ENCODE data around the gene CMIP. TPM values are rescaled to one million over a fixed set of nuclear protein-coding genes. Genes with fewer than 3 reads are reported as not detected.
A peak's percentile ranks its signal among the peaks of the same experiment; 100 is the strongest.
"Not testable (repeated sequence)": the region's sequence is repeated elsewhere in the genome, so short reads cannot be mapped to it uniquely, and the experiment has no call there.

Gene CMIP
- total RNA-seq, 2 experiments from 2014 or later: 57.1 to 58.3 TPM

GRCh38 chr16:81409016-81409556 is 35.5 kb upstream of the CMIP start:
- Mint-ChIP-seq H3K27me3 (peaks cover 8% of the 10 kb centered on the region), H3K4me1 (peaks cover 2% of the 10 kb centered on the region), H3K4me3 (no peak overlapping the region), H3K36me3 (ENCODE audit: low read depth) (no peaks in the 10 kb centered on the region), H3K27ac (no peak overlapping the region), H3K9me3 (no peaks in the 10 kb centered on the region)
- CTCF ChIA-PET: interaction anchor here (1.0 kb wide), 1 partner anchor 288 kb away, joined by 3 read pairs; no protein-coding TSS in a partner anchor
- DNase-seq: no peak
- POLR2A ChIA-PET: no interaction called here

DNA sequence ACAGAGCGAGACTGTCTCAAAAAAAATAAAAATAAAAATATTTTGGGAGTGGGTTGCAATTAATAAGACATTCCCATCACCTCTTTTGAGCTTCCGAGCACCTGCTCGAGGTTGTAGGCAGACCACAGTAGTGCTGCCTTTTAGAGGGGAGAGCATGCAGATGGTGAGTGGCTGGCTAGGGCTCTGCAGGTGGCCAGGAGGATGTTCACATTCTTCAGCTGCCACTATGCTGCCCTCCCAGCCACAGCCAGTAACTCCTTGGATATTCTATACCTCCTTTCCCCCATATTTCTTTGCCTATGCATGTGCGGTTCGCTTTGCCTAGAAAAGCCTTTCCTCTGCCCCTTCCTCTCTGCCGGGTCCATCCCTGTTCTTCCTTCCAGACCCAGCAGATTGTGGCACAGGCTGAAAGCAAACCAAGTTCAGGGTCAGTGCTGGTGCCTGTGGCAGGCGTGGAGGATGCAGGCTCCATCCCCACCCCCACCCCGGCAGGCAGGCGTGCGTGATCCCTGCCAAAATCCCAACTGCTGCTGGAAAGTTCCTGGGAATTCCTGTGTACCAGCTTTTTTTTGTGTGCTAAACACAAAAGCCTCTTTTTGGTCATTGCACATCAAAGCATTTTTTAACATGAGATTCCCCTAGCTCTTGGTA is 33.8 kb upstream of the CMIP start:
- no peaks in the 10 kb centered on the region for H3K36me3 Mint-ChIP-seq (ENCODE audit: low read depth)
- no peaks in the 10 kb centered on the region for H3K9me3 Mint-ChIP-seq
- H3K27ac Mint-ChIP-seq: no peak overlapping the region
- peaks cover 14% of the 10 kb centered on the region for H3K27me3 Mint-ChIP-seq
- CTCF ChIA-PET: interaction anchor here (0.7 kb wide), 1 partner anchor 393 kb away, joined by 3 read pairs; no protein-coding TSS in a partner anchor
- H3K4me3 Mint-ChIP-seq: no peak overlapping the region
- H3K4me1 Mint-ChIP-seq: peaks cover 2% of the 10 kb centered on the region
- no peak for DNase-seq
- POLR2A ChIA-PET: no interaction called here

DNA sequence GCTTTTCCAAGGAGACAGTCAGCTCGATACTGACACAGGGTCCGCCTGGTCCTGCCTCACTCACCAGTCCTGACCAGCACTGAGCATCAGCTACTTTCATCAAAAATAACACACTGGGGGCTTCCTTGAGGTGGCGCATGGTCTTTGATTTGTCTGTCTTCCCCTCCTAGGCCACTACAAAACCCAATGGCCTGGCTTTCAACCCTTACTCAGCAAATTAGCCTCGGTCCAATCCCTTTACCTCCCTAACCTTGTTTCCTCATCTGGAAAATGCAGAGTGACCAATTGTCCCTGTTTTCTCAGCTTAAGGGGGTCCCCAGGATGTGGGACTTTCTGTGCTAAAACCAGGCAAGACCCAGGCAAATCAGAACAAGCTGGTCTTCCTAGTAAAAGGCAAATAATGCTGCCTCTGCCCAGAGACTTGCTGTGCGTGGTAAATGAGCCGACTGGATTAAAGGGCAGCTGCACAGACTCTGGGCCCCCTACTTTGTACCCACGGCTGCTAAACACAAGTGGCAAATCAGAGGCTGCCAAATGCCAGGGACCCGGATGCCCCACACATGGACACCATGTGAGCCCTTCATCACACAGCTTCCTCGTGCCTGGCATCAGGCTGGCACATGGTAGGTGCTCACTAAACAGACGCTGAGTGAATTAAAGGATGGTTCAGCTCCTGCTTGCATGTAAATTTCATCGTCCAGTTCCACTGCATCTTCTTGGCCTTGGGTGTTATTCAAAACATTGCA is 31.2 kb upstream of the CMIP start:
- ChIA-PET POLR2A (no interaction called here), CTCF (interaction anchor here (1.8 kb wide), 1 partner anchor 9 kb away, joined by 5 read pairs; no protein-coding TSS in a partner anchor)
- no peak overlapping the region for H3K27ac Mint-ChIP-seq
- no peaks in the 10 kb centered on the region for H3K9me3 Mint-ChIP-seq
- no peaks in the 10 kb centered on the region for H3K36me3 Mint-ChIP-seq (ENCODE audit: low read depth)
- peaks cover 2% of the 10 kb centered on the region for H3K4me1 Mint-ChIP-seq
- H3K27me3 Mint-ChIP-seq: peaks cover 12% of the 10 kb centered on the region
- H3K4me3 Mint-ChIP-seq: no peak overlapping the region
- DNase-seq: no peak

DNA sequence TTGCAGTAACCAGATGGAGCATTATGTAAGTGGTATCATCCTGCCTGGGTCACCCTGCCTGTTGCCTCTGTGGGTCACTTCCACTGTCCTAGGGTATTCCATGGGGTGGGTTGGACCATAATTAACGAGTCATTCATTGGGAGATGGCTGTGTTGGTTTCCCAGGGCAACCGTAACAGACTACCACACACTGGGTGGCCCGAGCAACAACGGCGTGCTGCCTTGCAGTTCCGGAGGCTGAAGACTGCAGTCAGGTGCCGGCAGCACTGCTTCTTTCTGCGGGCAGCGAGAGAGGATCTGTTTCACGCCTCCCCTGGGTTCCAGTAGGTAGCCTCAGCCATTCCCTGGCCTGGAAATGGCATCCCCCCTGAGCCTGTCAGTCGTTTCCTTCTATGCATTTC is 28.9 kb upstream of the CMIP start:
- H3K4me3 Mint-ChIP-seq: no peak overlapping the region
- no peak for DNase-seq
- H3K4me1 Mint-ChIP-seq: peaks cover 2% of the 10 kb centered on the region
- no peak overlapping the region for H3K27ac Mint-ChIP-seq
- no peaks in the 10 kb centered on the region for H3K36me3 Mint-ChIP-seq (ENCODE audit: low read depth)
- peaks cover 10% of the 10 kb centered on the region for H3K27me3 Mint-ChIP-seq
- POLR2A ChIA-PET: no interaction called here
- CTCF ChIA-PET: no interaction called here
- H3K9me3 Mint-ChIP-seq: no peaks in the 10 kb centered on the region

- Mint-ChIP-seq H3K4me3 (no peak overlapping the region), H3K4me1 (peaks cover 2% of the 10 kb centered on the region), H3K9me3 (no peaks in the 10 kb centered on the region), H3K36me3 (ENCODE audit: low read depth) (no peaks in the 10 kb centered on the region), H3K27ac (no peak overlapping the region), H3K27me3 (peaks cover 9% of the 10 kb centered on the region)
- no peak for DNase-seq
- CTCF ChIA-PET: no interaction called here
- POLR2A ChIA-PET: no interaction called here
These were observed 27.9 kb upstream of the CMIP start for GRCh38 chr16:81416749-81417148.

GRCh38 chr16:81417210-81417609 is 27.4 kb upstream of the CMIP start:
- no peaks in the 10 kb centered on the region for H3K36me3 Mint-ChIP-seq (ENCODE audit: low read depth)
- no peak overlapping the region for H3K27ac Mint-ChIP-seq
- DNase-seq: no peak
- H3K9me3 Mint-ChIP-seq: no peaks in the 10 kb centered on the region
- ChIA-PET POLR2A (no interaction called here), CTCF (no interaction called here)
- H3K4me1 Mint-ChIP-seq: peaks cover 2% of the 10 kb centered on the region
- no peak overlapping the region for H3K4me3 Mint-ChIP-seq
- H3K27me3 Mint-ChIP-seq: peaks cover 6% of the 10 kb centered on the region

- Mint-ChIP-seq H3K9me3 (no peaks in the 10 kb centered on the region), H3K27ac (no peak overlapping the region), H3K27me3 (no peaks in the 10 kb centered on the region), H3K36me3 (ENCODE audit: low read depth) (no peaks in the 10 kb centered on the region), H3K4me1 (peaks cover 5% of the 10 kb centered on the region), H3K4me3 (no peak overlapping the region)
- ChIA-PET POLR2A (no interaction called here), CTCF (no interaction called here)
- DNase-seq: no peak
These were observed 24.8 kb upstream of the CMIP start for GRCh38 chr16:81419806-81420205.

DNA sequence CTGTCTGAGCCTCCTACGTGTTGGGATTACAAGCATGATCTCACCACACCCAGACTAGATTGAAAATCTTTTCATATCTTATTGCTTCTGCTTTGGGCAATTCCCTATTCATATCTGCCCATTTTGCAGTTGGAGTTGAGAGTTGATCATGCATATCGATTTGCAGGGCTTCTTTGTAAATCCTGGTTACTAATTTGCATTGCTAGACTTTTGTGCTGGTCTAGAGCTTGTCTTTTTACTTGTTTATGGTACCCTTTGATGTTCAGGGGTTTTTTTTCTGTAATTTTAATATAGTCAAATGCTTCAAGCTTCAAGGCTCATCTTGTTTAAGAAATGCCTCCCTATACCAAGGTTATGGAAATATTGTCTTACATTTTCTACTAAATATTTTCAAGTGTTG is 23.5 kb upstream of the CMIP start:
- Mint-ChIP-seq H3K9me3 (no peaks in the 10 kb centered on the region), H3K36me3 (ENCODE audit: low read depth) (no peaks in the 10 kb centered on the region), H3K4me1 (peaks cover 11% of the 10 kb centered on the region), H3K27me3 (no peaks in the 10 kb centered on the region), H3K27ac (no peak overlapping the region), H3K4me3 (no peak overlapping the region)
- ChIA-PET CTCF (no interaction called here), POLR2A (no interaction called here)
- no peak for DNase-seq

- CTCF ChIA-PET: no interaction called here
- POLR2A ChIA-PET: no interaction called here
- DNase-seq: no peak
- Mint-ChIP-seq H3K27ac (no peak overlapping the region), H3K4me3 (no peak overlapping the region), H3K27me3 (no peaks in the 10 kb centered on the region), H3K9me3 (no peaks in the 10 kb centered on the region), H3K4me1 (peaks cover 11% of the 10 kb centered on the region), H3K36me3 (ENCODE audit: low read depth) (no peaks in the 10 kb centered on the region)
These were observed 23.1 kb upstream of the CMIP start for GRCh38 chr16:81421536-81421935.

DNA sequence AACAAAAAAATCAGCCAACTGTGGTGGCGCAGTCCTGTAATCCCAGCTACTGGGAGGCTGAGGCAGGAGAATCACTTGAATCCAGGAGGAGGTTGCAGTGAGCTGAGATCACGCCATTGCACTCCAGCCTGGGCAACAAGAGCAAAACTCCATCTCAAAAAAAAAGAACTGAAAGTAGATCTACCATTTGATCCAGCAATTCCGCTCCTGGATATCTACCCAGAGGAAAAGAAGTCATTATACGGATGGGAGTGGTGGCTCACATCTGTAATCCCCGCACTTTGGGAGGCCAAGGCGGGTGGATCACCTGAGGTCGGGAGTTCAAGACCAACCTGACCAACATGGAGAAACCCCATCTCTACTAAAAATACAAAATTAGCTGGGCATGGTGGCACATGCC is 22.5 kb upstream of the CMIP start:
- H3K9me3 Mint-ChIP-seq; H3K27me3 Mint-ChIP-seq; H3K4me3 Mint-ChIP-seq; POLR2A ChIA-PET; DNase-seq; CTCF ChIA-PET; H3K36me3 Mint-ChIP-seq (ENCODE audit: low read depth); H3K27ac Mint-ChIP-seq: not testable (repeated sequence)
- H3K4me1 Mint-ChIP-seq: peaks cover 11% of the 10 kb centered on the region

GRCh38 chr16:81424771-81425170 is 19.8 kb upstream of the CMIP start:
- Mint-ChIP-seq H3K27ac (no peak overlapping the region), H3K4me3 (no peak overlapping the region), H3K36me3 (ENCODE audit: low read depth) (no peaks in the 10 kb centered on the region), H3K9me3 (no peaks in the 10 kb centered on the region), H3K27me3 (peaks cover 7% of the 10 kb centered on the region), H3K4me1 (peaks cover 11% of the 10 kb centered on the region)
- DNase-seq: peak; percentile 33
- POLR2A ChIA-PET: interaction anchor here (1.2 kb wide), 1 partner anchor 21 kb away, joined by 3 read pairs; no protein-coding TSS in a partner anchor
- CTCF ChIA-PET: interaction anchor here (0.6 kb wide), 1 partner anchor 361 kb away, joined by 3 read pairs; no protein-coding TSS in a partner anchor

GRCh38 chr16:81427219-81427618 is 17.4 kb upstream of the CMIP start:
- H3K9me3 Mint-ChIP-seq: no peaks in the 10 kb centered on the region
- CTCF ChIA-PET: no interaction called here
- DNase-seq: no peak
- peaks cover 7% of the 10 kb centered on the region for H3K27me3 Mint-ChIP-seq
- POLR2A ChIA-PET: no interaction called here
- peaks cover 16% of the 10 kb centered on the region for H3K4me1 Mint-ChIP-seq
- no peaks in the 10 kb centered on the region for H3K36me3 Mint-ChIP-seq (ENCODE audit: low read depth)
- H3K4me3 Mint-ChIP-seq: no peak overlapping the region
- H3K27ac Mint-ChIP-seq: no peak overlapping the region

GRCh38 chr16:81429045-81429521 is 15.5 kb upstream of the CMIP start:
- Mint-ChIP-seq H3K27me3 (peaks cover 7% of the 10 kb centered on the region), H3K4me3 (no peak overlapping the region), H3K4me1 (peaks cover 16% of the 10 kb centered on the region), H3K36me3 (ENCODE audit: low read depth) (no peaks in the 10 kb centered on the region), H3K9me3 (no peaks in the 10 kb centered on the region), H3K27ac (no peak overlapping the region)
- POLR2A ChIA-PET: no interaction called here
- no peak for DNase-seq
- CTCF ChIA-PET: interaction anchor here (0.8 to 1.5 kb wide), 3 partner anchors 22 to 268 kb away, joined by 3 to 5 read pairs (median 3); no protein-coding TSS in a partner anchor
